ENCODE data around the gene ERC2. TPM values are rescaled to one million over a fixed set of nuclear protein-coding genes. Genes with fewer than 3 reads are reported as not detected.

Gene ERC2
- total and polyA plus RNA-seq, 2 donors (not counting 3 experiments of a cell fraction or from before 2014, with no cell fraction given): 5.6 to 15.5 TPM

GRCh38 chr3:55796533-55796932, 671.7 kb downstream of the ERC2 start:
- no peak for TF ChIP-seq POLR2AphosphoS5 (IDR thresholded peaks at IDR 0.05; ENCODE audit: insufficient read depth, low read depth, low read length)
- no peak for TF ChIP-seq EZH2 (IDR thresholded peaks at IDR 0.05; ENCODE audit: borderline replicate concordance, low read depth, low read length, severe bottlenecking)
- TF ChIP-seq JUN (IDR thresholded peaks at IDR 0.05; ENCODE audit: borderline replicate concordance, insufficient read depth, insufficient read length, low read depth): no peak
- TF ChIP-seq FOS (IDR thresholded peaks at IDR 0.05; ENCODE audit: borderline replicate concordance, insufficient read depth, low read length): no peak
- TF ChIP-seq GATA2 (IDR thresholded peaks at IDR 0.05; ENCODE audit: insufficient read depth, insufficient read length, low read depth, low read length): no peak
- no peak for TF ChIP-seq MYC (IDR thresholded peaks at IDR 0.05; ENCODE audit: low read depth, low read length)
- TF ChIP-seq MAX (IDR thresholded peaks at IDR 0.05; ENCODE audit: insufficient read depth, insufficient read length): no peak
- TF ChIP-seq CTCF (IDR thresholded peaks at IDR 0.05; ENCODE audit: extremely low read depth in 1 of 2, insufficient read depth in 1 of 2, low read depth in 1 of 2, low read length in 2 of 2): no peak
- no peaks in the 10 kb centered on the region for H3K79me2 ChIP-seq (ENCODE audit: control insufficient read depth, insufficient read depth, low read length)
- no peak overlapping the region for H2AFZ ChIP-seq (ENCODE audit: low read depth, low read length)
- H3K9ac ChIP-seq (replicated peaks; ENCODE audit: extremely low read depth, insufficient read depth, low read length): no peak overlapping the region
- no peaks in the 10 kb centered on the region for H3K36me3 ChIP-seq (ENCODE audit: control insufficient read depth in 2 of 2, extremely low read depth in 1 of 2, insufficient read depth in 2 of 2, low read length in 2 of 2)
- no peaks in the 10 kb centered on the region for H3K4me1 ChIP-seq (ENCODE audit: control insufficient read depth, extremely low read depth, insufficient read depth, low read length)
- ChIA-PET CTCF (no interaction called here), POLR2A (no interaction called here)
- no peaks in the 10 kb centered on the region for H3K27me3 ChIP-seq (ENCODE audit: control insufficient read depth in 2 of 2, insufficient read depth in 2 of 2, low read length in 2 of 2)
- no TSS peak for BruUV-seq (replicated peaks)
- no peaks in the 10 kb centered on the region for H4K20me1 ChIP-seq (replicated peaks; ENCODE audit: control insufficient read depth, extremely low read depth, insufficient read depth, low read length)
- dilution Hi-C loops (cut with MboI; ENCODE audit: extremely low pct_ligation_motif_present, low sequenced_read_pairs): no loop called here
- DNase-seq (ENCODE audit: low read depth, low spot score) (no peak), FAIRE-seq (no peak)
- no peak overlapping the region for H3K4me2 ChIP-seq (ENCODE audit: insufficient read depth, low read length)
- no peaks in the 10 kb centered on the region for H3K9me3 ChIP-seq (replicated peaks; ENCODE audit: control insufficient read depth, insufficient read depth, low read length)
- H3K9me1 ChIP-seq (replicated peaks; ENCODE audit: control insufficient read depth, extremely low read depth, insufficient read depth, low read length): no peaks in the 10 kb centered on the region
- no peak overlapping the region for H3K4me3 ChIP-seq (replicated peaks in 1 of 3; ENCODE audit: insufficient read depth in 1 of 3, low read depth in 1 of 3, low read length in 3 of 3)
- no peak overlapping the region for H3K27ac ChIP-seq (ENCODE audit: insufficient read depth, low read depth, low read length)
- intact Hi-C loops (cut with micrococcal nuclease): loop anchor here (10.0 kb wide), 1 partner anchor 248 kb away; no protein-coding TSS in a partner anchor
